K562 (cell line): ENCODE results near the gene RPTOR. TPM values are rescaled to one million over a fixed set of nuclear protein-coding genes. Genes with fewer than 3 reads are reported as not detected.

ENCODE experiments used
- ATAC-seq: fragments of 200-7000 bp; cut with Tn5 transposase; 3 replicates; pipeline ENCODE4 v1.9.1; 2020; ENCODE audit warnings: moderate library complexity
- BruUV-seq: library from RNA; stranded (reverse); fragments of 400-500 nt; replicated peaks from 2 replicates; lab custom pipeline; 2021; lab: Mats Ljungman, UMichigan
- CTCF ChIA-PET: fragments of 300-600 bp; formaldehyde crosslinking; extraction: SDS; loops from one replicate; lab custom pipeline; 2021; ENCODE audit warnings: low intra/inter-chr PET ratio; lab: Yijun Ruan, JAX
- POLR2A ChIA-PET: fragments of 300-600, 350-650 bp; sonication (Branson Sonifier 250); formaldehyde crosslinking; extraction: SDS; loops from one replicate; lab custom pipeline; 2021; ENCODE audit warnings: antibody characterized with exemption, inconsistent platforms; lab: Yijun Ruan, JAX
- DNase-seq, 4 experiments: peaks; one replicate each; pipeline versions ENCODE4 v3.0.0 to v3.0.0-alpha.2; 2011 to 2018; ENCODE audit warnings: low spot score in 3 of 4, mixed read lengths in 3 of 4; ENCODE audit errors: extremely low read depth in 1 of 4
- FAIRE-seq: peaks from 2 replicates; lab custom pipeline; 2011; peaks lifted over from hg19 to GRCh38; lab: Jason Lieb, UNC
- H2AFZ ChIP-seq: 2 replicates; pipeline ENCODE4 v1.6.0; 2011; ENCODE audit warnings: low read depth, low read length, control low read depth, inconsistent platforms
- H3K27ac ChIP-seq: fragments of 200-600 bp; 3 replicates; pipeline ENCODE4 v1.8.0; 2011; ENCODE audit warnings: low read depth, mild to moderate bottlenecking, control low read depth, inconsistent platforms, low read length, moderate library complexity, mixed read lengths; ENCODE audit errors: extremely low read depth
- H3K27me3 ChIP-seq, 2 experiments: fragments of 300-600 bp in 1 of 2; 2 replicates in 1 of 2; 3 replicates in 1 of 2; pipeline versions ENCODE4 v1.6.0 to v1.8.0; 2011; ENCODE audit warnings: inconsistent platforms in 2 of 2, low read length in 2 of 2, mild to moderate bottlenecking in 1 of 2, mixed read lengths in 1 of 2, moderate library complexity in 1 of 2; ENCODE audit not compliant: control insufficient read depth in 2 of 2, insufficient read depth in 2 of 2
- H3K36me3 ChIP-seq: fragments of 300-600 bp; 3 replicates; pipeline ENCODE4 v1.8.0; 2011; ENCODE audit warnings: mild to moderate bottlenecking, low read length, inconsistent platforms; ENCODE audit not compliant: control insufficient read depth, insufficient read depth
- H3K4me1 ChIP-seq, 2 experiments: fragments of 200-600 bp in 1 of 2; replicated peaks in 1 of 2; 2 replicates in 1 of 2; 3 replicates in 1 of 2; pipeline versions ENCODE4 v1.5.1 to v1.8.0; 2011; ENCODE audit warnings: inconsistent platforms in 2 of 2, low read length in 2 of 2, mild to moderate bottlenecking in 1 of 2, mixed read lengths in 1 of 2, moderate library complexity in 1 of 2; ENCODE audit not compliant: control insufficient read depth in 2 of 2, insufficient read depth in 2 of 2
- H3K4me2 ChIP-seq: 2 replicates; pipeline ENCODE4 v1.6.1; 2011; ENCODE audit warnings: low read length, control low read depth, inconsistent platforms, mixed read lengths; ENCODE audit not compliant: insufficient read depth
- H3K4me3 ChIP-seq: fragments of 200-600 bp; sonication (generic), shearing (Covaris generic); 2 replicates; pipeline ENCODE4 v1.5.1; 2016; ENCODE audit warnings: control low read depth, inconsistent platforms
- H3K79me2 ChIP-seq: fragments of 200-600 bp; 3 replicates; pipeline ENCODE4 v1.8.0; 2011; ENCODE audit warnings: low read length, inconsistent platforms; ENCODE audit not compliant: control insufficient read depth, insufficient read depth
- H3K9ac ChIP-seq, 2 experiments: 2 replicates each; pipeline versions ENCODE4 v1.6.0 to v1.6.1; 2011; ENCODE audit warnings: low read depth in 2 of 2, low read length in 2 of 2, control low read depth in 1 of 2, inconsistent platforms in 1 of 2, mild to moderate bottlenecking in 1 of 2, mixed read lengths in 1 of 2; ENCODE audit not compliant: insufficient read depth in 1 of 2
- H3K9me1 ChIP-seq: one replicate; pipeline ENCODE4 v1.6.0; 2011; ENCODE audit warnings: inconsistent platforms, mild to moderate bottlenecking, low read length, moderate library complexity; ENCODE audit not compliant: control insufficient read depth, insufficient read depth
- H3K9me3 ChIP-seq: replicated peaks from 2 replicates; pipeline ENCODE4 v1.5.1; 2011; ENCODE audit warnings: low read depth, low read length, inconsistent platforms; ENCODE audit not compliant: control insufficient read depth, insufficient read depth
- H4K20me1 ChIP-seq: replicated peaks from 2 replicates; pipeline ENCODE4 v1.6.1; 2011; ENCODE audit warnings: low read length, inconsistent platforms, mixed read lengths; ENCODE audit not compliant: control insufficient read depth, insufficient read depth
- ATF7 ChIP-seq: fragments of 450-650 bp; IDR thresholded peaks from 2 replicates; pipeline ENCODE4 v1.7.1; 2014; ENCODE audit warnings: mild to moderate bottlenecking, moderate library complexity
- CBX2 ChIP-seq: fragments of 200-600 bp; sonication (generic); IDR thresholded peaks from one replicate; pipeline ENCODE4 v1.6.1; 2012; ENCODE audit warnings: mild to moderate bottlenecking, low read length, inconsistent platforms; ENCODE audit not compliant: insufficient read depth, poor library complexity, severe bottlenecking
- HINFP ChIP-seq: fragments of 450-650 bp; conservative IDR thresholded peaks from 2 replicates; pipeline ENCODE4 v1.6.1; 2016; ENCODE audit warnings: missing genetic modification characterization, low read depth, mild to moderate bottlenecking, control low read depth, missing compliant biosample characterization
- PHF8 ChIP-seq: fragments of 200-600 bp; sonication (generic); IDR thresholded peaks from 2 replicates; pipeline ENCODE4 v1.6.1; 2012; ENCODE audit warnings: mixed run types, mild to moderate bottlenecking, inconsistent platforms, low read length, moderate library complexity, borderline replicate concordance
- TGIF2 ChIP-seq: sonication (generic); formaldehyde crosslinking; IDR thresholded peaks from 2 replicates; pipeline ENCODE4 v1.8.1; 2022; ENCODE audit warnings: mild to moderate bottlenecking, missing genetic modification reagents, moderate library complexity
- THRB ChIP-seq: fragments of 450-650 bp; formaldehyde crosslinking; conservative IDR thresholded peaks from 2 replicates; pipeline ENCODE4 v1.4.0; 2022; ENCODE audit warnings: mild to moderate bottlenecking, missing genetic modification characterization
- ZC3H4 ChIP-seq: sonication (generic); formaldehyde crosslinking; IDR thresholded peaks from 2 replicates; pipeline ENCODE4 v1.9.0; 2021; ENCODE audit warnings: missing genetic modification reagents, borderline replicate concordance
- ZNF165 ChIP-seq: fragments of 250-450 bp; sonication (Bioruptor Pico); IDR thresholded peaks from 2 replicates; pipeline ENCODE4 v1.4.0; 2020; ENCODE audit warnings: borderline replicate concordance
- ZNF316 ChIP-seq: fragments of 450-650 bp; IDR thresholded peaks from 2 replicates; pipeline ENCODE4 v1.6.1; 2016
- ZNF584 ChIP-seq: fragments of 200-800 bp; sonication (Bioruptor generic); IDR thresholded peaks from 2 replicates; pipeline ENCODE4 v1.6.1; 2016; ENCODE audit warnings: low read depth, mild to moderate bottlenecking, missing genetic modification characterization, missing compliant biosample characterization
- ZNF717 ChIP-seq: fragments of 250-450 bp; sonication (Bioruptor Pico); IDR thresholded peaks from 2 replicates; pipeline ENCODE4 v1.5.0; 2021
- WGBS: fragments of 100-300 bp; shearing (Covaris generic); methylation state at CpG from one replicate; pipeline ENCODE4 v1.1.6; 2016; ENCODE audit warnings: low coverage, mixed read lengths; ENCODE audit not compliant: insufficient coverage; ENCODE audit errors: missing lambda C conversion rate; 5-methylcytosine and 5-hydroxymethylcytosine counted together
- in situ Hi-C: fragments of 300-500 bp; cut with MboI; formaldehyde crosslinking; loops from 4 replicates; pipeline ENCODE4 v1.15.0; 2018; ENCODE audit warnings: inconsistent platforms, mixed read lengths
- intact Hi-C: fragments of 100-400 bp; cut with micrococcal nuclease; formaldehyde crosslinking; loops from 2 replicates; pipeline ENCODE4 v1.14.2; 2022
- polyA plus RNA-seq, 8 experiments: library from polyadenylated mRNA; depleted of rRNA in 4 of 8; stranded (reverse) in 5 of 8; unstranded in 3 of 8; fragments of >200 nt; fragmentation: Nextera tagmentation in 2 of 8; fragmentation: Illumina TruSeq in 1 of 8; extraction: Ambion mirVana in 2 of 8; extraction: Trizol in 1 of 8; gene quantifications; 2 replicates each; pipeline versions ENCODE4 v1.2.1 to v1.2.3, GENCODE V29; 2011 to 2014; ENCODE audit warnings: inconsistent platforms in 1 of 8, missing spikeins in 1 of 8
- total RNA-seq, 7 experiments: library from RNA; depleted of rRNA in 6 of 7; stranded (reverse); fragments of >200 nt in 6 of 7; fragmentation: Illumina TruSeq in 2 of 7; extraction: Trizol in 2 of 7; gene quantifications; 2 replicates each; pipeline versions ENCODE4 v1.2.1 to v1.2.3, GENCODE V29; 2011 to 2021; ENCODE audit warnings: low replicate concordance in 1 of 7

Gene RPTOR
- total and polyA plus RNA-seq, 9 of the 15 experiments (the other 6 are each of a cell fraction or from before 2014, with no cell fraction given), result 0.24 to 54.1 (median 10.2) TPM

- Histone ChIP-seq H3K27me3 (no peaks in the 10 kb centered on the region), H3K27ac (no peak overlapping the region), H3K4me3 (no peak overlapping the region), H3K4me2 (no peak overlapping the region), H3K4me1 (peaks cover 0 to 6% of the 10 kb centered on the region in 2 experiments; a peak in 1 of 5 replicates), H2AFZ (no peak overlapping the region), H4K20me1 (no peaks in the 10 kb centered on the region), H3K36me3 (peaks cover 41% of the 10 kb centered on the region; the same call in 1 of the 3 replicates), H3K79me2 (no peaks in the 10 kb centered on the region), H3K9me3 (no peaks in the 10 kb centered on the region), H3K9me1 (no peaks in the 10 kb centered on the region), H3K9ac (no peak overlapping the region)
- intact Hi-C loops, result no loop called here
- FAIRE-seq (no peak), ATAC-seq (no peak), DNase-seq (no peak)
- no TSS peak for BruUV-seq
- in situ Hi-C loops, result no loop called here
- POLR2A ChIA-PET, result no interaction called here
- WGBS, result 79% methylated on average over 11 of the region's 17 CpGs
- CTCF ChIA-PET, result no interaction called here
- TF ChIP-seq PHF8 (no peak), ZNF584 (no peak), ZNF316 (no peak), HINFP (tag) (no peak), ZNF717 (no peak), ZC3H4 (no peak), CBX2 (no peak), ATF7 (no peak), TGIF2 (CRISPR knock-in tag) (no peak), THRB (no peak), ZNF165 (no peak)
These were observed 401.1 kb downstream of the RPTOR start for GRCh38 chr17:80945736-80946135.
